ENCODE data around the gene VEGFD.

VEGFD gene

DNA sequence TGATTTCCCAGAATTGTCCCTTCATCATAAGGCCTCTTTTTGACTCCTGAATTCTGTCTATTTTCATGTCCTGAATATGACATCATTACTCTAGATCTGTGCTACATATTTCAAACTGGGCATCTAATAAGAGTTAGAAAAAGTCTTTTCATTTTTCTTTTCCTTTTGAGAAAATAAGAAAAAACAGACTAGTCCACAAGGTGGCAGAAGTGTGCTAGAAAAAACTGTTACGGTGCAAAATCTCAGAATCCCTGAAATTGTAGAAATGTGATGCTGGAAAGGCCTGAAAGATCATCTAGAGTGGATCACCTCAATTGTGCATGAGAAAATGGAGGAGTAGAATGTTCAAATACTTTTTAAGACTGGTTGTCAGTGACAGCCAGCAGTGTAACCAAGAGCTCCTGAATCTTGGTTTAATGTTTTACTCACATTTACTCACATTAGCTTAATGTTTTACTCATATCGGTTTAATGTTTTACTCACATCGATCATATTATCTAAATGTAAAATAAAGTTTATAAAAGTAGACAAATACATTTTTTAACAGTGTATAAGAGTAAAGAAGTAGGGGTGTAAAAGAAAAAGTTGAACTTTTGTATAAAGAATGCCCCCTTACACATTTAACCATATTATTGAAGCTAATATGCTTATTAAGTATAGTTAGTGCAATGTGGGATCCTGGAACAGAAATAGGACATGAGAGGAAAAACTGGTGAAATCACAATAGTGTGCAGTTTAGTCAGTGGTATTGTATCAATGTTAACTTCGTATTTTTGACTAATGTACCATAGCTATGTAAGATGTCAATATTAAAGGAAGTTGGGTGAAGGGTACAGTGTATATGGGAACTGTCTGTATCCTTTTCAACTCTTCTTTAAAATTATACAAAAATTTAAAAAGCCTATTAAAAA lies 84.0 kb downstream of the VEGFD start:
- DNase-seq, result no peak

GRCh38 chrX:15298780-15299179 lies 85.4 kb downstream of the VEGFD start:
- no peak for DNase-seq

- DNase-seq, result no peak
Observed at GRCh38 chrX:15298201-15298600, 86.0 kb downstream of the VEGFD start.

Data from stimulated activated CD8-positive, alpha-beta memory T cell treated with anti-CD3 and anti-CD28 coated beads, Interleukin-4, amount 100 ng/mL, for 48 hours (primary cell).